CD4-positive, alpha-beta T cell treated with Interferon gamma for 1 hour (primary cell): Measurements from ENCODE around the gene SEC24C.

ENCODE experiments used
- DNase-seq: peaks from one replicate; pipeline ENCODE4 v3.0.0-alpha.2; 2020

SEC24C gene

GRCh38 chr10:73814896-73815718, 70.9 kb downstream of the SEC24C start:
- no peak for DNase-seq

DNA sequence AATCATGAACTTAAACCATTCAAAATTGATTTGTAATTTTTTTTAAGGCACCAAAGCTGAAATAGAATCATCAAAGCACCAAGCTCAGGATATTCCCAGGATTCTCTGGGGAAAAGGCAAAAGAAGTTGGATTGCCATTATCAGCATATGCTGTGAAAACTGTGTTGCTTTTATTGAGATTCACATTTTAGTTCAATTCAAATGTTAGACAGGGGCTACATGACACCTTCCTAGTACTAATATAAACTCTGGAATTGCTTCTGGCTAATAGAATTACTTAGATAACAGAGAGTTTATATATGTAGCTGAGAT, 71.5 kb downstream of the SEC24C start:
- DNase-seq = no peak

DNA sequence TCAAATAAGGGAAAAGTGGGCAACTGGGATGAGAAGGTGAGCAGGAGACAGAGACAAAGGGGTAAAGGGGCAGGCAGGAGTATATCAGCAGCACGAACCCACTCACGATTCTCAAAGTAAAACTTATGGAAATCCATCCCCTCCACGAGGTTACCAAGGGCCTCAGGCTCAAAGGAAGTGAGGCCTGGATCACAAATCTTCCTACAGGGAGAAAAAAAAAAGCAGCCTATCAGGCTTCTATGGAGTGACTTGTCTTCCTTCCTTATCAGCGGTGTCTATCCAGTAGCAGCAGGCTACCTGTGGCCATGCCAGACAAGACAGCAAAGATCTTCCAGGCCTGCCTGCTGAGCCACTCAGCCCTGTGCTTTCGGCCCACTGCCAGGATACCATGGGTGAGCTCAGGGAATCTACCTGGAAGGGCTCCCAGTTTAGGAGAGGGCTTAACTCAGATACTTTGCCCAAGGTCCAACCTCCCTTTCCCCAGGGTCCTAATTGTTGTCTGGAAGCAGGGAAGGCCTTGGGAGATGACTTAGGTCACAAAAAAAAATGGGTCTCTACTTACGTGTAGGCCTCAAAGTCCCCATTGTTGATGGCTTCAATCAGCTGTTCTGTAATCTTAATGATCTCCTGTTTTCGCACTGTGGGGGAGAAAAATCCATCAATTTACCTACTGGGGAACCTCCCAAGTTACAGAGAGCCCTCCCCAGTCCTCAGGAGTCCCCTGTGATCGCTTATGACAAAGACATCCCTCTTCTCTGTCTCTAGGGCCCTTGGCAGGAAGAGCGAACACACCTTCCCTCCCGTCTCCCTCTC, 73.0 kb downstream of the SEC24C start:
- DNase-seq = no peak

DNA sequence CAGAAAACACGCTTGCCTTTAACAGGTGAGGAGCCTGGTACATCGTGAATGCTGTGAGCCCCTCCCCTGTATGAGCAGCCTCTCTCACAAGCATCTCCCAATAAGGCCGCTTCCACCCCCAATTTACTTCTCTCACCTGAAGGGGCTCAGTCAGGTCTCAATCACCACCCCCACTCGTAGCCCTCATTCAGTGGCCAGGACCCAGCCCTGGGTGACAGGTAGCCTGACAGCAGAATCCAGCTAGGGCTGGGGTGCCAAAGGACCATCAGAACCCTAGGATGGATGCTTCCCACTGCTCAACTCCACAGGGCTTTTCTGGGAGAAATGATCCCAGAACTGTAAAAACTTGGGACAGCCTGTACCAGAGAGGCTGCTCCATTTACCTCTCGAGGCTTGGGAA, 73.7 kb downstream of the SEC24C start:
- no peak for DNase-seq

DNA sequence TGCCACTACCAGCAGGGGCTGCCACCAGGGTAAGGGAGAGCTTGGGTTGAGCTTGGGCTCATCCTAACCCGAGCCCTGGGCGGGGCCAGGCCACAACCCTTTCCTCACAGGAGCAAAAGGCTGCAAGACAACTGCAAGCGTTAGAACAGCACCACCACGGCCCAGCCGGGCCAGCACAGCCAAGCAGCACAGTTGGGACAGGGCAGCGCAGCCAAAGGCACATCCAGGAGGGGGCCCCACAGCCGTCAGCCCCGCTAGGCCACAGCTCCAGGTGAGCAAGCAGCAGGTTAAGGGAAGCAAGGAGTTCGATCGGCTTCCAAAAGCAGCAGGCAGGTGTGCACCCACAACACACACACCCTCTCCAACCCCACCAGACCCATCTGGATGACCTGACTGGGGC, 74.2 kb downstream of the SEC24C start:
- DNase-seq = no peak

GRCh38 chr10:73819081-73819480, 74.9 kb downstream of the SEC24C start:
- DNase-seq = no peak

DNA sequence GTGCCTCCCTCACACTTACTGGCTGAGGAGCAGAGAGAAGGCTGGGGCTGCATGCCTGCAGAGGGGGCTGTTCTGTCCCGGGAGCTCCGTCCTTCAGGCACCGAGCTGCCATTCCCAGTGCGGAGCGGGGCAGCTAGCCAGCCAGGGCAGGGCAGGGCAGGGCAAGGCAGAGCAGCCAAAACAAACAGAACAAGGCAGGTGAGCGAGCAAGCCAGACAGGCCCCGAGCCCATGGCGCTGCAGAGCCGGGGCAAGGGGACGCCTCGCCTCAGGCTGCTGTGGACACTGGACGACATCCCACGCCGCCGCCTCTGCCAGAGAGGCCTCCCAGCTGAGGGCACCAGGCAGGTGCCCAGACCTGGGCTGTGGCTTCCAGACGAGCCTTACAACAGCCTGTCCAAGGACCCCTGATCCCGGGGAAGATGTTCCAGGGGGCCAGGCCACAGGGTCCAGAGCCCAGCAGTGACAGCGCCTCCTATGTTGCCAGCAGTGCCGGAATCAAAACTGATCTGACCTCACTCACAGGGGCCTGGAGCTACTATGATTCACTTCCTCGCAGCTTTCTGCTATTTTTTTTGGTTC, 75.4 kb downstream of the SEC24C start:
- DNase-seq = no peak
